GM12801 (cell line): ENCODE data around the gene KIAA0753.

Experiments used
- CTCF ChIP-seq: IDR thresholded peaks from one replicate; pipeline ENCODE4 v1.5.1; 2011; ENCODE audit warnings: control low read depth; ENCODE audit not compliant: insufficient read length; ENCODE audit errors: extremely low read depth

The KIAA0753 gene

GRCh38 chr17:6640536-6641246, at the start of gene KIAA0753, which contains the start of gene TXNDC17:
TSS of gene KIAA0753 (minus strand) at chr17:6640711. CDS start at chr17:6635103, 5,608 bp downstream.
TSS of gene TXNDC17 (plus strand) at chr17:6641060. CDS start at chr17:6641083, 23 bp downstream.
- no peak for TF ChIP-seq CTCF

DNA sequence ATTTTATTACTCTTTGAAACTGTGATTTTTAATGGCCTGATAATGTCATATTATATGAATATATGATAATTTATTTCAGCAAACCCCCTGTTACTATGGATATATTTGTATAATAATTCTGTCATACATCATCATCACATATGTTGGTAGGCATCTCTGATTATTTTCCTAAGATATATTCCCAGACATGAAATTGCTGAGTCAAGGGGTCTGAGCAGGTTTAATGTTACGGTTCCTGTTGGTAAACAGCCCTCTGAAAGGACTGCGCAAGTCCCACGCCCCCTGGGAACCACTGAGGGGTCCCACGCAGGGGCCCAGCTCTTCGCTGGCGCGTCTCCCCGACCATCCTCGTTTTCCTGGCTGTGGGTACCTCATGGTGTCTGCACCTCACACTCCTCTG, 48.4 kb upstream of the KIAA0753 start:
- TF ChIP-seq CTCF, result no peak

DNA sequence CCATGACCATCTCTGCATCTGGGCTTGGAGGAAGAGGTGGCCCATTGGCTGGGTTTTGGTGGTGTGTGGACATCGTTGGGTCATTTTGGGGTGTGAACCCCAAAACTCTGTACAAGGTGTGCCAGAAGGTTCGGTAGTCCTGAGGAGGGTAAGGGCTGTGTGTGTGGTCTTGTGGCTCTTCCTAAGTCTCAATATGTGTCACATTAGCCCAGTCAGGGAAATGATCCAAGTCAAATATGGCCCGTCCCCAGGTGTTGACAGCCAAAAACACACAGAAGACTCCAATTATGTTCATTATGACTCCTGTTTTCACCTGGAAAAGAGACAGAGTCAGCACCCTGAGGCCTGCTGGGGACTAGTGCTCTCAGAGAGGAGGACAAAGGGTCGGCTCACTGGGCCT, 45.5 kb upstream of the KIAA0753 start:
- TF ChIP-seq CTCF, result no peak

- no peak for TF ChIP-seq CTCF
These were observed 44.6 kb upstream of the KIAA0753 start for GRCh38 chr17:6684881-6685767.

DNA sequence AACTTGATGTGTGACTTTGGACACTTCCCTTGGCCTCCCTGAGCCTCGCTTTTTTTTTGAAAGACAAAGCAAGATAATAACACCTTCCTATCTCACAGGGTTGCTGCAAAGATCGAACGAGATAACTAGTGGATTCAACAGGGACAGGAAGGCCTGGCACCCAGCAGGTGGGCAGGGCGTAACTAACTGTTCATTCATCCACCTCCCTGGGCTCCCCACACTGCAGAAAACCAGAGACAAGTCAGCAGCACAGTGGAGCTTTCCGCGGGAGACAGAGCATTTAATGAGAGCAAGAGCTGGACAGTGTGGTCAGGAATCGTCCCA, 43.9 kb upstream of the KIAA0753 start:
- no peak for TF ChIP-seq CTCF

- no peak for TF ChIP-seq CTCF
These were observed 43.4 kb upstream of the KIAA0753 start for GRCh38 chr17:6683730-6684459.

- no peak for TF ChIP-seq CTCF
These were observed 42.7 kb upstream of the KIAA0753 start for GRCh38 chr17:6683081-6683684.
